HG03280 (cell line): ENCODE data around the gene TP53I11.

ENCODE experiments used
- ATAC-seq: cut with Tn5 transposase; IDR thresholded peaks from one replicate; pipeline ENCODE4 v1.9.1; 2021; ENCODE audit warnings: mild to moderate bottlenecking, moderate library complexity; ENCODE audit not compliant: unreplicated experiment

The TP53I11 gene

GRCh38 chr11:44950625-44951476 lies at the start of gene TP53I11:
TP53I11 (minus strand) TSS chr11:44950883; CDS start chr11:44938335, 12,548 bp downstream.
- ATAC-seq: no peak

GRCh38 chr11:44999068-44999467 lies 48.4 kb upstream of the TP53I11 start:
- no peak for ATAC-seq

- ATAC-seq: no peak
Measured at GRCh38 chr11:44998051-44998450, 47.4 kb upstream of the TP53I11 start.

GRCh38 chr11:44997566-44997965 lies 46.9 kb upstream of the TP53I11 start:
- no peak for ATAC-seq

GRCh38 chr11:44994753-44995152 lies 44.1 kb upstream of the TP53I11 start:
- no peak for ATAC-seq

- no peak for ATAC-seq
Measured at GRCh38 chr11:44993971-44994704, 43.5 kb upstream of the TP53I11 start.

- no peak for ATAC-seq
Measured at GRCh38 chr11:44992774-44993173, 42.1 kb upstream of the TP53I11 start.

- no peak for ATAC-seq
Measured at GRCh38 chr11:44992181-44992582, 41.5 kb upstream of the TP53I11 start.

- no peak for ATAC-seq
Measured at GRCh38 chr11:44990665-44991064, 40.0 kb upstream of the TP53I11 start.

- ATAC-seq: no peak
Measured at GRCh38 chr11:44989831-44990566, 39.3 kb upstream of the TP53I11 start.

GRCh38 chr11:44988981-44989635 lies 38.4 kb upstream of the TP53I11 start:
- no peak for ATAC-seq

GRCh38 chr11:44988111-44988510 lies 37.4 kb upstream of the TP53I11 start:
- no peak for ATAC-seq

GRCh38 chr11:44987506-44987905 lies 36.8 kb upstream of the TP53I11 start:
- ATAC-seq: no peak

GRCh38 chr11:44986315-44986714 lies 35.6 kb upstream of the TP53I11 start:
- ATAC-seq: no peak

GRCh38 chr11:44985721-44986120 lies 35.0 kb upstream of the TP53I11 start:
- no peak for ATAC-seq

- ATAC-seq: no peak
Measured at GRCh38 chr11:44983786-44984185, 33.1 kb upstream of the TP53I11 start.

GRCh38 chr11:44982496-44983062 lies 31.9 kb upstream of the TP53I11 start:
- ATAC-seq: no peak

- no peak for ATAC-seq
Measured at GRCh38 chr11:44980533-44981427, 30.1 kb upstream of the TP53I11 start.

- no peak for ATAC-seq
Measured at GRCh38 chr11:44979543-44980399, 29.1 kb upstream of the TP53I11 start.
